Mesothelial cell of epicardium (in vitro differentiated cells): Measurements from ENCODE around the gene CHTF18. TPM values are rescaled to one million over a fixed set of nuclear protein-coding genes. Genes with fewer than 3 reads are reported as not detected.

ENCODE experiments used
- DNase-seq, 2 experiments: peaks; one replicate each; pipeline ENCODE4 v3.0.0; 2021; ENCODE audit warnings: low spot score in 2 of 2; ENCODE audit not compliant: unreplicated experiment in 2 of 2
- H3K27ac Mint-ChIP-seq: 2 replicates; pipeline ENCODE4 v1.8.0; 2021; ENCODE audit warnings: mixed read lengths
- H3K27me3 Mint-ChIP-seq: 2 replicates; pipeline ENCODE4 v1.8.0; 2021; ENCODE audit warnings: low read depth, mixed read lengths
- H3K36me3 Mint-ChIP-seq: 2 replicates; pipeline ENCODE4 v1.8.0; 2021; ENCODE audit warnings: mixed read lengths
- H3K4me1 Mint-ChIP-seq: 2 replicates; pipeline ENCODE4 v1.8.0; 2021; ENCODE audit warnings: mixed read lengths
- H3K4me3 Mint-ChIP-seq: 2 replicates; pipeline ENCODE4 v1.8.0; 2021; ENCODE audit warnings: mild to moderate bottlenecking, moderate library complexity, mixed read lengths
- H3K9me3 Mint-ChIP-seq: 2 replicates; pipeline ENCODE4 v1.8.0; 2021; ENCODE audit warnings: mixed read lengths
- total RNA-seq: library from RNA; stranded (reverse); gene quantifications from 3 replicates; pipeline ENCODE4 v1.2.1, GENCODE V29; 2021
- TF ChIP-seq, protein P1 (sequence below): fragments of 200-600 bp; sonication (generic); IDR thresholded peaks from one replicate; pipeline ENCODE4 v1.5.0; 2021; ENCODE audit warnings: antibody characterized with exemption; ENCODE audit not compliant: unreplicated experiment

The CHTF18 gene
- total RNA-seq, 1 donor from 2014 or later = 89.2 TPM

DNA sequence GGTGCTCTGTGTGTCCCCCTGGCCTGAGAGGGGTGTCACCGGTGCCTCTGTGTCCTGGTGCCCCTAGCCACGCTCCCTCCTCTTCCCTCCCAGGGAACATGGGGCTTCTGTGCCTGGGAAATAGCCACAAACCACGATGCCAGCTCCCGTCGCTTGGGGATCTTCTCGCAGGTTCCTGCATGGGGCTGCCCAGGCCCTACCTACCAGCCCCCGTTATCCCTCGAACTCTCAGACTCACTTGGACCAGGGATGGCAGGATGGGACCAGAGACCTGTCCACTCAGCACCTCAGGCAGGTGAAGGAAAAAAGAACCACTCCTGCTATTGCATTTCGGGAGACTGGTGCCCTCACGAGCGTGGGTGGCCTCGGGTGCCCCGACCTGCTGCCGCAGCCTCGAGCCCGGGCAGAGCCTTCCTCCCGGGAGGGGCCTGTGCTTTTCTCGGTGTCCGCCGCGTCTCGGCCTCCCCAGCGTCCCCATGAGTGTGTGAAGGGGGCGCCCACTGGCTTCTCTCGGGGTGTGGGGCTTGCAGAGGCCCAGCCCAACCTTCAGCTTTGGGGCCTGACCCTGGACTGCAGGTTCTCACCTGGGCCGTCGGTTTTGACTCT lies 53.1 kb downstream of the CHTF18 start:
- Mint-ChIP-seq H3K36me3 (peaks cover 4% of the 10 kb centered on the region), H3K27ac (no peak overlapping the region), H3K27me3 (no peaks in the 10 kb centered on the region), H3K4me3 (no peak overlapping the region), H3K4me1 (no peaks in the 10 kb centered on the region), H3K9me3 (peaks cover 9% of the 10 kb centered on the region)
- TF ChIP-seq, protein P1, sequence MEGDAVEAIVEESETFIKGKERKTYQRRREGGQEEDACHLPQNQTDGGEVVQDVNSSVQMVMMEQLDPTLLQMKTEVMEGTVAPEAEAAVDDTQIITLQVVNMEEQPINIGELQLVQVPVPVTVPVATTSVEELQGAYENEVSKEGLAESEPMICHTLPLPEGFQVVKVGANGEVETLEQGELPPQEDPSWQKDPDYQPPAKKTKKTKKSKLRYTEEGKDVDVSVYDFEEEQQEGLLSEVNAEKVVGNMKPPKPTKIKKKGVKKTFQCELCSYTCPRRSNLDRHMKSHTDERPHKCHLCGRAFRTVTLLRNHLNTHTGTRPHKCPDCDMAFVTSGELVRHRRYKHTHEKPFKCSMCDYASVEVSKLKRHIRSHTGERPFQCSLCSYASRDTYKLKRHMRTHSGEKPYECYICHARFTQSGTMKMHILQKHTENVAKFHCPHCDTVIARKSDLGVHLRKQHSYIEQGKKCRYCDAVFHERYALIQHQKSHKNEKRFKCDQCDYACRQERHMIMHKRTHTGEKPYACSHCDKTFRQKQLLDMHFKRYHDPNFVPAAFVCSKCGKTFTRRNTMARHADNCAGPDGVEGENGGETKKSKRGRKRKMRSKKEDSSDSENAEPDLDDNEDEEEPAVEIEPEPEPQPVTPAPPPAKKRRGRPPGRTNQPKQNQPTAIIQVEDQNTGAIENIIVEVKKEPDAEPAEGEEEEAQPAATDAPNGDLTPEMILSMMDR = no peak
- no peak for DNase-seq

- peaks cover 9% of the 10 kb centered on the region for H3K9me3 Mint-ChIP-seq
- H3K36me3 Mint-ChIP-seq = peaks cover 4% of the 10 kb centered on the region
- TF ChIP-seq, protein P1 = no peak
- no peak overlapping the region for H3K4me3 Mint-ChIP-seq
- H3K4me1 Mint-ChIP-seq = no peaks in the 10 kb centered on the region
- no peak overlapping the region for H3K27ac Mint-ChIP-seq
- no peak for DNase-seq
- no peaks in the 10 kb centered on the region for H3K27me3 Mint-ChIP-seq
These were observed 53.6 kb downstream of the CHTF18 start for GRCh38 chr16:842061-842476.

- H3K36me3 Mint-ChIP-seq = peaks cover 4% of the 10 kb centered on the region
- no peaks in the 10 kb centered on the region for H3K27me3 Mint-ChIP-seq
- no peak for DNase-seq
These were observed 54.5 kb downstream of the CHTF18 start for GRCh38 chr16:842711-843560.

DNA sequence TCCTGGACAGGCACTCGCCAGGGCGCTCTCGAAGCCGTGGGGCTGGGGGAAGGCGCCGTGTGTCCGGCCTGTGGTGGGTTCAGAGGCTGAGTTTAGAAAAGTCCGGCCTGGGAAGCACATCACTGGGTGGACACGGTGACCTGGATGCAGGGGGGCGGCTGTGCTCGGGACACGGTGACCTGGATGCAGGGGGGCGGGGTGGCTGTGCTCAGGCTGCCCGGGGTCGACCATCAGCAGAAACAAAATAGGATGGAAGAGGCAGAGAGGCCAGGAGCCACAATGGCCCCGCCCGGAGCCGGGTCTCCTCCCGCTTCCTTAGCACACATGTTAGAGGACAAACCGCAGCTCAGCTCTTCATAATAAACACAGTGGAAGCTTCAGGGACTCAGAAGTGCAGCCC lies 55.4 kb downstream of the CHTF18 start:
- no peak overlapping the region for H3K4me3 Mint-ChIP-seq
- H3K9me3 Mint-ChIP-seq = peaks cover 13% of the 10 kb centered on the region
- TF ChIP-seq, protein P1 = no peak
- no peak for DNase-seq
- peaks cover 4% of the 10 kb centered on the region for H3K36me3 Mint-ChIP-seq
- no peak overlapping the region for H3K27ac Mint-ChIP-seq
- H3K4me1 Mint-ChIP-seq = no peaks in the 10 kb centered on the region
- H3K27me3 Mint-ChIP-seq = no peaks in the 10 kb centered on the region

More at GRCh38 chr16:842711-843560, 54.5 kb downstream of the CHTF18 start:
- TF ChIP-seq, protein P1 = no peak
- Mint-ChIP-seq H3K4me1 (no peaks in the 10 kb centered on the region), H3K4me3 (no peak overlapping the region), H3K27ac (no peak overlapping the region), H3K9me3 (peaks cover 13% of the 10 kb centered on the region)

- Mint-ChIP-seq H3K27me3 (no peaks in the 10 kb centered on the region), H3K9me3 (peaks cover 14% of the 10 kb centered on the region), H3K36me3 (peaks cover 6% of the 10 kb centered on the region), H3K4me3 (no peak overlapping the region), H3K27ac (no peak overlapping the region), H3K4me1 (no peaks in the 10 kb centered on the region)
- no peak for DNase-seq
- TF ChIP-seq, protein P1 = no peak
These were observed 56.4 kb downstream of the CHTF18 start for GRCh38 chr16:844638-845350.
